Endodermal cell (in vitro differentiated cells): ENCODE data around the gene SCAMP1. TPM values are rescaled to one million over a fixed set of nuclear protein-coding genes. Genes with fewer than 3 reads are reported as not detected.

Experiments
- DNase-seq: peaks from one replicate; pipeline ENCODE4 v3.0.0-alpha.2; 2017
- H3K27ac ChIP-seq: 2 replicates; pipeline ENCODE4 v1.5.1; 2013; ENCODE audit warnings: mild to moderate bottlenecking, low read depth, low read length, moderate library complexity
- H3K27me3 ChIP-seq: 2 replicates; pipeline ENCODE4 v1.6.1; 2013; ENCODE audit warnings: mild to moderate bottlenecking, low read length, moderate library complexity; ENCODE audit not compliant: insufficient read depth, control insufficient read depth, poor library complexity, severe bottlenecking
- H3K36me3 ChIP-seq: 2 replicates; pipeline ENCODE4 v1.7.0; 2013; ENCODE audit warnings: mild to moderate bottlenecking, low read length, moderate library complexity; ENCODE audit not compliant: control insufficient read depth, insufficient read depth
- H3K4me1 ChIP-seq: one replicate; pipeline ENCODE4 v1.7.0; 2013; ENCODE audit warnings: low read length; ENCODE audit not compliant: control insufficient read depth, insufficient read depth
- H3K4me3 ChIP-seq: 2 replicates; pipeline ENCODE4 v1.5.1; 2013; ENCODE audit warnings: mild to moderate bottlenecking, low read length, moderate library complexity
- H3K9ac ChIP-seq: 2 replicates; pipeline ENCODE4 v1.6.1; 2013; ENCODE audit warnings: mild to moderate bottlenecking, low read length, moderate library complexity; ENCODE audit not compliant: poor library complexity, severe bottlenecking; ENCODE audit errors: extremely low read depth
- H3K9me3 ChIP-seq: 2 replicates; pipeline ENCODE4 v1.6.1; 2013; ENCODE audit warnings: mild to moderate bottlenecking, low read length, moderate library complexity; ENCODE audit not compliant: control insufficient read depth
- H3K27ac Mint-ChIP-seq: 2 replicates; pipeline ENCODE4 v1.8.0; 2020; ENCODE audit warnings: mixed read lengths
- H3K27me3 Mint-ChIP-seq: 2 replicates; pipeline ENCODE4 v1.8.0; 2021; ENCODE audit warnings: mild to moderate bottlenecking, mixed read lengths; ENCODE audit not compliant: insufficient read depth
- H3K36me3 Mint-ChIP-seq: 2 replicates; pipeline ENCODE4 v1.8.0; 2020; ENCODE audit warnings: low read depth, mixed read lengths
- H3K4me1 Mint-ChIP-seq: 2 replicates; pipeline ENCODE4 v1.8.0; 2020; ENCODE audit warnings: mixed read lengths
- H3K4me3 Mint-ChIP-seq: 2 replicates; pipeline ENCODE4 v1.8.0; 2020; ENCODE audit warnings: mild to moderate bottlenecking, moderate library complexity, mixed read lengths
- H3K9me3 Mint-ChIP-seq: 2 replicates; pipeline ENCODE4 v1.8.0; 2020; ENCODE audit warnings: mild to moderate bottlenecking, mixed read lengths
- CTCF ChIP-seq: fragments of 200-600 bp; sonication (generic); conservative IDR thresholded peaks from 2 replicates; pipeline ENCODE4 v1.5.0; 2021; ENCODE audit warnings: antibody characterized with exemption, mild to moderate bottlenecking
- WGBS, 2 experiments: methylation state at CpG; one replicate each; pipeline versions ENCODE4 v1.1.5 to v1.1.7; 2013; ENCODE audit warnings: missing lambda C conversion rate in 2 of 2, mixed read lengths in 1 of 2; ENCODE audit not compliant: insufficient coverage in 1 of 2, insufficient read length in 1 of 2; 5-methylcytosine and 5-hydroxymethylcytosine counted together
- total RNA-seq, 2 donors: library from RNA; stranded (reverse); fragmentation: NEBNext Ultra II Directional in 1 of 2; extraction: Animal tissue kit (Norgen Biotek cat#: 25700) in 1 of 2; gene quantifications; 2 replicates in 1 of 2; 3 replicates in 1 of 2; pipeline ENCODE4 v1.2.1, GENCODE V29; 2021

Gene SCAMP1
- total RNA-seq, 2 donors from 2014 or later: 53.3 to 56.4 TPM

- Histone ChIP-seq H3K36me3 (no peaks in the 10 kb centered on the region), H3K9ac (no peak overlapping the region), H3K9me3 (no peaks in the 10 kb centered on the region), H3K27ac (no peak overlapping the region), H3K4me1 (peaks cover 12% of the 10 kb centered on the region), H3K27me3 (no peaks in the 10 kb centered on the region), H3K4me3 (no peak overlapping the region)
- H3K27me3 Mint-ChIP-seq: peaks cover 10% of the 10 kb centered on the region
- no peak overlapping the region for H3K27ac Mint-ChIP-seq
- TF ChIP-seq CTCF: no peak
- WGBS, 2 experiments: 91% methylated on average over 6 of the region's 6 CpGs; no CpG with 5 or more reads in 1 of the 2 experiments
- H3K36me3 Mint-ChIP-seq: no peaks in the 10 kb centered on the region
- H3K4me3 Mint-ChIP-seq: no peak overlapping the region
- no peaks in the 10 kb centered on the region for H3K9me3 Mint-ChIP-seq
- peaks cover 30% of the 10 kb centered on the region for H3K4me1 Mint-ChIP-seq
- DNase-seq: no peak
Observed at GRCh38 chr5:78327761-78328510, 32.5 kb upstream of the SCAMP1 start.

- Histone ChIP-seq H3K36me3 (no peaks in the 10 kb centered on the region), H3K27me3 (no peaks in the 10 kb centered on the region), H3K4me3 (no peak overlapping the region), H3K9ac (no peak overlapping the region), H3K27ac (no peak overlapping the region), H3K9me3 (no peaks in the 10 kb centered on the region), H3K4me1 (peaks cover 8% of the 10 kb centered on the region)
- H3K4me3 Mint-ChIP-seq: no peak overlapping the region
- peak overlapping the region; percentile 75 for H3K27ac Mint-ChIP-seq
- WGBS, 2 experiments: 40 to 78% methylated on average over 1 to 4 of the region's 5 CpGs
- no peak for TF ChIP-seq CTCF
- H3K4me1 Mint-ChIP-seq: peaks cover 25% of the 10 kb centered on the region
- H3K27me3 Mint-ChIP-seq: peaks cover 10% of the 10 kb centered on the region
- no peaks in the 10 kb centered on the region for H3K36me3 Mint-ChIP-seq
- H3K9me3 Mint-ChIP-seq: no peaks in the 10 kb centered on the region
- no peak for DNase-seq
Observed at GRCh38 chr5:78328585-78329173, 31.7 kb upstream of the SCAMP1 start.

GRCh38 chr5:78331523-78332080, 28.8 kb upstream of the SCAMP1 start:
- no peak for DNase-seq
- Histone ChIP-seq H3K4me1 (peaks cover 8% of the 10 kb centered on the region), H3K4me3 (no peak overlapping the region), H3K27ac (no peak overlapping the region), H3K27me3 (no peaks in the 10 kb centered on the region), H3K36me3 (no peaks in the 10 kb centered on the region), H3K9ac (no peak overlapping the region), H3K9me3 (peaks cover 4% of the 10 kb centered on the region)
- H3K27me3 Mint-ChIP-seq: peaks cover 13% of the 10 kb centered on the region
- no peak for TF ChIP-seq CTCF
- peaks cover 2% of the 10 kb centered on the region for H3K9me3 Mint-ChIP-seq
- H3K36me3 Mint-ChIP-seq: peaks cover under 1% of the 10 kb centered on the region
- H3K27ac Mint-ChIP-seq: no peak overlapping the region
- H3K4me1 Mint-ChIP-seq: peaks cover 25% of the 10 kb centered on the region
- no peak overlapping the region for H3K4me3 Mint-ChIP-seq
